ENCODE measurements around the gene GALNT10. TPM values are rescaled to one million over a fixed set of nuclear protein-coding genes. Genes with fewer than 3 reads are reported as not detected.

The GALNT10 gene
- total and polyA plus RNA-seq, 2 of the 4 experiments (the other 2 are of a cell fraction): 46.2 to 67.0 TPM

DNA sequence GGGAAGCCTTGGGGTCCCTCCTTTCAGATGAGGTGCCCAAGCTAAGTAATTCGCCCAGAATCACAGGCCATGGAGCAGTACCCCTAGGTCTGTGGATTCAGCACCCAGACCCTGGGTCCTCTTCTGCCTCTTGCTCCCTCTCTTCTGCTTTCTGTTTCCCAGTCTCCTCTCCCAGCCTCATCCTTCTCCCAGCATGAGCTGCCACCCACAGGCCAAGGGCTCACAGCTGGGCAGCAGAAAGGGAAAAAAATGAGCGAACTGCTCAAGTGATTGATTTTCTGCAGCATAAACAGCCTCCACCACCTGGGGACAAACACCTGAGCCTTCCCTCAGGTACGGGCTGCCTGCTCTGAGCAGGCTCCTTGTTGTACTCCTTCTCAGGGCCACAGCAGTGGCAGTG is 141.4 kb downstream of the GALNT10 start:
- no peak overlapping the region for H2BK5ac ChIP-seq (ENCODE audit: low read depth, low read length, poor library complexity, severe bottlenecking)
- H2AK9ac ChIP-seq (replicated peaks; ENCODE audit: low read depth, low read length, poor library complexity): no peak overlapping the region
- H4K5ac ChIP-seq (ENCODE audit: low read depth, low read length): no peak overlapping the region
- no peak for DNase-seq
- no peak overlapping the region for H2BK120ac ChIP-seq (ENCODE audit: low read depth, low read length)
- no peak overlapping the region for H2BK20ac ChIP-seq (ENCODE audit: low read depth, low read length)
- H3K36me3 ChIP-seq (ENCODE audit: control insufficient read depth, insufficient read depth, low read length): peaks cover 14% of the 10 kb centered on the region
- H3K9me3 ChIP-seq (ENCODE audit: control insufficient read depth, insufficient read depth, low read length): no peaks in the 10 kb centered on the region
- no peak overlapping the region for H3K18ac ChIP-seq (ENCODE audit: low read depth, low read length)
- peaks cover 17% of the 10 kb centered on the region for H3K9me1 ChIP-seq (ENCODE audit: insufficient read depth, low read length)
- ChIA-PET POLR2A (ENCODE audit: unreplicated experiment) (no interaction called here), CTCF (no interaction called here)
- no TSS peak for BruUV-seq (replicated peaks)
- H4K8ac ChIP-seq (ENCODE audit: low read depth in 2 of 2, low read length in 2 of 2): no peak overlapping the region
- H3K23ac ChIP-seq (ENCODE audit: low read depth, low read length): no peak overlapping the region
- no peaks in the 10 kb centered on the region for H3K27me3 ChIP-seq (ENCODE audit: control insufficient read depth, insufficient read depth, low read length)
- H3K27ac ChIP-seq (ENCODE audit: insufficient read depth, low read length): no peak overlapping the region
- ATAC-seq (ENCODE audit: low read depth): no peak
- 92% methylated on average over 2 of the region's 3 CpGs; no CpG with 5 or more reads in 1 of the 2 experiments for WGBS, 2 experiments (ENCODE audit: extremely low coverage in 2 of 2, insufficient read length in 1 of 2)
- H3K14ac ChIP-seq (replicated peaks; ENCODE audit: low read depth, low read length): no peak overlapping the region
- TF ChIP-seq POLR2A (IDR thresholded peaks at IDR 0.05; ENCODE audit: low read depth, low read length) (no peak), NFE2L2 (IDR thresholded peaks at IDR 0.05; ENCODE audit: low read depth, low read length) (no peak), SMC3 (IDR thresholded peaks at IDR 0.05; ENCODE audit: low read depth, low read length) (no peak), FOS (IDR thresholded peaks at IDR 0.05; ENCODE audit: low read depth, low read length) (no peak), CEBPB (IDR thresholded peaks at IDR 0.05; ENCODE audit: low read depth, low read length) (no peak), MAFK (IDR thresholded peaks at IDR 0.05; ENCODE audit: low read depth, low read length) (no peak), CHD1 (IDR thresholded peaks at IDR 0.05; ENCODE audit: low read depth, low read length) (no peak), RFX5 (IDR thresholded peaks at IDR 0.05; ENCODE audit: low read depth, low read length) (no peak), RCOR1 (IDR thresholded peaks at IDR 0.05; ENCODE audit: insufficient replicate concordance, low read length) (no peak), BHLHE40 (IDR thresholded peaks at IDR 0.05; ENCODE audit: low read depth, low read length) (no peak), MAZ (IDR thresholded peaks at IDR 0.05; ENCODE audit: borderline replicate concordance, low read depth, low read length) (no peak), RAD21 (IDR thresholded peaks at IDR 0.05; ENCODE audit: low read length) (no peak), MXI1 (IDR thresholded peaks at IDR 0.05; ENCODE audit: borderline replicate concordance, low read depth, low read length) (no peak)
- TF ChIP-seq, protein P1, sequence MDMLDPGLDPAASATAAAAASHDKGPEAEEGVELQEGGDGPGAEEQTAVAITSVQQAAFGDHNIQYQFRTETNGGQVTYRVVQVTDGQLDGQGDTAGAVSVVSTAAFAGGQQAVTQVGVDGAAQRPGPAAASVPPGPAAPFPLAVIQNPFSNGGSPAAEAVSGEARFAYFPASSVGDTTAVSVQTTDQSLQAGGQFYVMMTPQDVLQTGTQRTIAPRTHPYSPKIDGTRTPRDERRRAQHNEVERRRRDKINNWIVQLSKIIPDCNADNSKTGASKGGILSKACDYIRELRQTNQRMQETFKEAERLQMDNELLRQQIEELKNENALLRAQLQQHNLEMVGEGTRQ (IDR thresholded peaks at IDR 0.05; ENCODE audit: low read depth, low read length): no peak
- TF ChIP-seq, protein P2, sequence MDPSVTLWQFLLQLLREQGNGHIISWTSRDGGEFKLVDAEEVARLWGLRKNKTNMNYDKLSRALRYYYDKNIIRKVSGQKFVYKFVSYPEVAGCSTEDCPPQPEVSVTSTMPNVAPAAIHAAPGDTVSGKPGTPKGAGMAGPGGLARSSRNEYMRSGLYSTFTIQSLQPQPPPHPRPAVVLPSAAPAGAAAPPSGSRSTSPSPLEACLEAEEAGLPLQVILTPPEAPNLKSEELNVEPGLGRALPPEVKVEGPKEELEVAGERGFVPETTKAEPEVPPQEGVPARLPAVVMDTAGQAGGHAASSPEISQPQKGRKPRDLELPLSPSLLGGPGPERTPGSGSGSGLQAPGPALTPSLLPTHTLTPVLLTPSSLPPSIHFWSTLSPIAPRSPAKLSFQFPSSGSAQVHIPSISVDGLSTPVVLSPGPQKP (IDR thresholded peaks at IDR 0.05; ENCODE audit: borderline replicate concordance, low read depth, low read length): no peak
- TF ChIP-seq, protein P3, sequence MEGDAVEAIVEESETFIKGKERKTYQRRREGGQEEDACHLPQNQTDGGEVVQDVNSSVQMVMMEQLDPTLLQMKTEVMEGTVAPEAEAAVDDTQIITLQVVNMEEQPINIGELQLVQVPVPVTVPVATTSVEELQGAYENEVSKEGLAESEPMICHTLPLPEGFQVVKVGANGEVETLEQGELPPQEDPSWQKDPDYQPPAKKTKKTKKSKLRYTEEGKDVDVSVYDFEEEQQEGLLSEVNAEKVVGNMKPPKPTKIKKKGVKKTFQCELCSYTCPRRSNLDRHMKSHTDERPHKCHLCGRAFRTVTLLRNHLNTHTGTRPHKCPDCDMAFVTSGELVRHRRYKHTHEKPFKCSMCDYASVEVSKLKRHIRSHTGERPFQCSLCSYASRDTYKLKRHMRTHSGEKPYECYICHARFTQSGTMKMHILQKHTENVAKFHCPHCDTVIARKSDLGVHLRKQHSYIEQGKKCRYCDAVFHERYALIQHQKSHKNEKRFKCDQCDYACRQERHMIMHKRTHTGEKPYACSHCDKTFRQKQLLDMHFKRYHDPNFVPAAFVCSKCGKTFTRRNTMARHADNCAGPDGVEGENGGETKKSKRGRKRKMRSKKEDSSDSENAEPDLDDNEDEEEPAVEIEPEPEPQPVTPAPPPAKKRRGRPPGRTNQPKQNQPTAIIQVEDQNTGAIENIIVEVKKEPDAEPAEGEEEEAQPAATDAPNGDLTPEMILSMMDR (conservative IDR thresholded peaks at IDR 0.05; ENCODE audit: low read depth, low read length): no peak
- no peak overlapping the region for H2AK5ac ChIP-seq (ENCODE audit: low read depth, low read length)
- H3K79me1 ChIP-seq (ENCODE audit: low read depth in 1 of 2, low read length in 2 of 2): peaks cover 10 to 25% of the 10 kb centered on the region in 2 experiments; a peak in 3 of 4 replicates
- H3K4me2 ChIP-seq (ENCODE audit: low read depth, low read length): no peak overlapping the region
- no peaks in the 10 kb centered on the region for H4K20me1 ChIP-seq (ENCODE audit: insufficient read depth, low read length)
- no peak overlapping the region for H4K91ac ChIP-seq (ENCODE audit: insufficient read depth, low read depth, low read length)
- in situ Hi-C loops (cut with MboI; ENCODE audit: low sequenced_read_pairs): no loop called here
- no peak overlapping the region for H3K4ac ChIP-seq (ENCODE audit: low read depth, low read length)
- no peak overlapping the region for H2BK15ac ChIP-seq (ENCODE audit: low read depth, low read length)
- H2AFZ ChIP-seq (replicated peaks; ENCODE audit: low read length, poor library complexity): no peak overlapping the region
- no peak overlapping the region for H3K56ac ChIP-seq (ENCODE audit: extremely low read depth, insufficient read depth, low read length)
- H3K4me1 ChIP-seq (ENCODE audit: control insufficient read depth, insufficient read depth, low read length): peaks cover 6% of the 10 kb centered on the region; the same call in 1 of the 2 replicates
- no peak overlapping the region for H3K9ac ChIP-seq (ENCODE audit: low read depth, low read length)
- dilution Hi-C loops (cut with HindIII; ENCODE audit: low sequenced_read_pairs, unreplicated experiment): no loop called here
- no peak overlapping the region for H3K4me3 ChIP-seq (ENCODE audit: insufficient read depth, low read depth, low read length)
- intact Hi-C loops (cut with micrococcal nuclease): no loop called here

Data from IMR-90 (cell line).